ENCODE data around the gene RIC8B.
A peak's percentile ranks its signal among the peaks of the same experiment; 100 is the strongest.

Gene RIC8B

GRCh38 chr12:106758349-106759110 is 16.0 kb upstream of the RIC8B start:
- DNase-seq (ENCODE audit: low spot score): no peak

- DNase-seq (ENCODE audit: low spot score): no peak
Observed at GRCh38 chr12:106759526-106760183, 14.8 kb upstream of the RIC8B start.

GRCh38 chr12:106760184-106760531 is 14.3 kb upstream of the RIC8B start:
- DNase-seq (ENCODE audit: low spot score): peak; percentile 56

GRCh38 chr12:106764220-106764619 is 10.3 kb upstream of the RIC8B start:
- no peak for DNase-seq (ENCODE audit: low spot score)

GRCh38 chr12:106764738-106765137 is 9.7 kb upstream of the RIC8B start:
- DNase-seq (ENCODE audit: low spot score): no peak

GRCh38 chr12:106766393-106766826 is 8.1 kb upstream of the RIC8B start:
- no peak for DNase-seq (ENCODE audit: low spot score)

GRCh38 chr12:106767206-106767605 is 7.3 kb upstream of the RIC8B start:
- no peak for DNase-seq (ENCODE audit: low spot score)

GRCh38 chr12:106767954-106768822 is 6.3 kb upstream of the RIC8B start:
- no peak for DNase-seq (ENCODE audit: low spot score)

- DNase-seq (ENCODE audit: low spot score): no peak
Observed at GRCh38 chr12:106769078-106769477, 5.4 kb upstream of the RIC8B start.

- no peak for DNase-seq (ENCODE audit: low spot score)
Observed at GRCh38 chr12:106769546-106769945, 4.9 kb upstream of the RIC8B start.

GRCh38 chr12:106771425-106771824 is 3.1 kb upstream of the RIC8B start:
- no peak for DNase-seq (ENCODE audit: low spot score)

- no peak for DNase-seq (ENCODE audit: low spot score)
Observed at GRCh38 chr12:106773286-106774004, 1.0 kb upstream of the RIC8B start.

GRCh38 chr12:106774808-106775524 is 484 bp downstream of the RIC8B start:
- peak; percentile 12 for DNase-seq (ENCODE audit: low spot score)

GRCh38 chr12:106776897-106777296 is 2.4 kb downstream of the RIC8B start:
- no peak for DNase-seq (ENCODE audit: low spot score)

- no peak for DNase-seq (ENCODE audit: low spot score)
Observed at GRCh38 chr12:106780010-106780631, 5.6 kb downstream of the RIC8B start.

- no peak for DNase-seq (ENCODE audit: low spot score)
Observed at GRCh38 chr12:106782619-106783018, 8.1 kb downstream of the RIC8B start.

- DNase-seq (ENCODE audit: low spot score): no peak
Observed at GRCh38 chr12:106783515-106783914, 9.0 kb downstream of the RIC8B start.

- no peak for DNase-seq (ENCODE audit: low spot score)
Observed at GRCh38 chr12:106790020-106790419, 15.5 kb downstream of the RIC8B start.

GRCh38 chr12:106791531-106791930 is 17.0 kb downstream of the RIC8B start:
- no peak for DNase-seq (ENCODE audit: low spot score)

GRCh38 chr12:106794369-106794768 is 19.9 kb downstream of the RIC8B start:
- DNase-seq (ENCODE audit: low spot score): no peak

GRCh38 chr12:106801167-106801708 is 26.8 kb downstream of the RIC8B start:
- no peak for DNase-seq (ENCODE audit: low spot score)
